Left ventricle myocardium superior (tissue), 1 donor: ENCODE results near the gene MDGA2. TPM values are rescaled to one million over a fixed set of nuclear protein-coding genes. Genes with fewer than 3 reads are reported as not detected.
"Not testable (repeated sequence)": the region's sequence is repeated elsewhere in the genome, so short reads cannot be mapped to it uniquely, and the experiment has no call there.

Experiments used
- ATAC-seq: fragments of 200-7000 bp; cut with Tn5 transposase; one replicate; pipeline ENCODE4 v1.9.1; 2020; ENCODE audit warnings: mild to moderate bottlenecking, moderate library complexity
- DNase-seq: peaks from one replicate; pipeline ENCODE4 v3.0.0-alpha.2; 2020
- intact Hi-C: fragments of 100-400 bp; cut with micrococcal nuclease; formaldehyde crosslinking; loops from one replicate; pipeline ENCODE4 v1.11.0; 2022
- total RNA-seq: library from RNA; stranded (reverse); fragmentation: NEBNext Ultra II Directional; extraction: Animal tissue kit (Norgen Biotek cat#: 25700); gene quantifications from one replicate; pipeline ENCODE4 v1.2.1, GENCODE V29; 2021
- donor health status: DM: no; HTN: yes; CAD: no; lungs with severe emphysema.

Gene MDGA2
- total RNA-seq, 1 donor from 2014 or later: not detected

DNA sequence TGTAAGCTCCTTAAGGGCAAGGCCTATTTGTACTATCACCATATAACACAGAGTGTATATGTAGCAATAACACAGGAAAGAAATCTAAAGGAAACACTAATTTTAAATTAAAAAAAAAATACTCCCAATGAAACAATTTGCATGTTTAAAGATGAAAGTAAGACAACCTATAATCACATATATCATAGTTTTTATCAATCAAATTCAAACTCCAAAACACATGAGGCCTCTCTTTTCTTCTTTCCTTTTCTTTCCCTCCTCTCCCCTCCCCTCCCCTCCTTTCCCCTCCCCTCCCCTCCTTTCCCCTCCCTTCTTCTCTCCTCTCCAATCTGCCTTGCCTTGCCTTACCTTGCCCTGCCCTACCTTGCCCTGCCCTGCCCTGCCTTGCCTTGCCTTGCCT is 618.0 kb downstream of the MDGA2 start:
- intact Hi-C loops: no loop called here
- DNase-seq (no peak), ATAC-seq (no peak)

- intact Hi-C loops: no loop called here
- ATAC-seq (no peak), DNase-seq (no peak)
Measured at GRCh38 chr14:47044841-47045240, 630.6 kb downstream of the MDGA2 start.

DNA sequence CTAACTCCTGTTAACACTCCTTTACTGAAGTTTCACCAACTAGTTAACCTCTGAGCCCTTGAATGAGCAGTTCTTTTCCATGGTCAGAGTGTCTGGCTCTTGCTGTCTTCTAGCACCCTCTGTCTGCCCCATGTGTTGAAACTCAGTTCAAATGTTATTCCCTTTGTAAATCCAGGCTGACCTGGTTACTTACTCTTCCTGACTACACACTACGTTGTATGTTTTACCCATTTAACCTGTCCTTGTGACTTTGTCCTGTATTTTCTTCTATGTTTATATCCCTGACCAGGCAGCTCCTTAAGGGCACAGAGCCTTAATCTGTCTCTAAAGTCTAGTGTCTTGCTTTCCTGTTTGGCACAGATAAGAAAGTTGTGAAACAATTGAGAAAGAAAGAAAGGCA is 634.9 kb downstream of the MDGA2 start:
- ATAC-seq (no peak), DNase-seq (no peak)
- intact Hi-C loops: no loop called here

DNA sequence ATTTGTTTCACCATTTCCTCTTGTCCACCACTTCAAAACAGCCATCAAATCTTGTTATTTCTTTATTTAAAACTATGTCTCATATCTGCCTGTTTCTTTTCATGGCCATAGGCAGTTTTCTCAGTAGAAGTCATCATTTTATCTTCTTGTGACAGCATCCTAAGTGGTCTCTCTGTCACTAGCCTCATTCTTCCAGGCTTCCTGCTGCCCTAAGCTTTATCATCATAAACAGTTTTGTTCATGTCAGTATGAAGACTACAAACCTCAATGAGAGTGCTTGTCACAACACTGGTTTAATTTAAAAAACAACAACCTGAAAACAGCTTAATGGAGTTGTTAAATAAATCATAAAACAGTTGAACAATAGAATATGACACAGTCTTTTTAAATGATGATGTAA is 636.1 kb downstream of the MDGA2 start:
- ATAC-seq (no peak), DNase-seq (no peak)
- intact Hi-C loops: no loop called here

- DNase-seq (no peak), ATAC-seq (no peak)
- intact Hi-C loops: no loop called here
Measured at GRCh38 chr14:47022721-47023120, 652.7 kb downstream of the MDGA2 start.

- ATAC-seq (no peak), DNase-seq (no peak)
- intact Hi-C loops: no loop called here
Measured at GRCh38 chr14:47020500-47020899, 654.9 kb downstream of the MDGA2 start.

DNA sequence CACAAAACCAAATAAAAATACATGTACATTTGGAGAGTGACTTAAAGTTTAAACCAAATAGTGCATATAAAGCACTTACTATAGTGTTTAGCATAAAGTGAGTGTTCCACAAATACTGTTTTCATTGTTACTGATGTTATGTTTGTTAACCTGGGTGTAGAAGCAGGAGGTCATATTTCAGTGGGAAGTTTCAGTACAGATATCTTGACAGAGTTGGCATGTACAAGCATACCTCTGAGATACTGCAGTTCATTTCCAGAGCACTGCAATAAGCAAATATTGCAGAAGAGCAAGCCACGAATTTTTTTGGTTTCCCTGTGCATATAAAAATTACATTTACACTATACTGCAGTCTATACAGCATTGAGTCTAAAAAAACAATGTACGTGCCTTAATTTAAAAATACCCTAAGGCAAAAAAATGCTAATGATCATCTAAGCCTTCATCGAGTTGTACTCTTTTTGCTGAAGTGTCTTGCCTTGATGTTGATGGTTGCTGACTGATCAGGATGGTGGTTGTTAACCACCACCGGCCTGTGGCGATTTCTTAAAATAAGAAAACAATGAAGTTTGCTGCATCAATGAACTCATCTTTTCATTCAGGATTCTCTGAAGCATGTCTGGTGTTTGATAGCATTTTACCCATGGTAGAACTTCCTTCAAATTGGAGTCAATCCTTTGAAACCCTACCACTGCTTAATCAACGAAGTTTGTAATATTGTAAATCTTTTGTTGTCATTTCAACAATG is 662.7 kb downstream of the MDGA2 start:
- ATAC-seq (no peak), DNase-seq (no peak)
- intact Hi-C loops: no loop called here

DNA sequence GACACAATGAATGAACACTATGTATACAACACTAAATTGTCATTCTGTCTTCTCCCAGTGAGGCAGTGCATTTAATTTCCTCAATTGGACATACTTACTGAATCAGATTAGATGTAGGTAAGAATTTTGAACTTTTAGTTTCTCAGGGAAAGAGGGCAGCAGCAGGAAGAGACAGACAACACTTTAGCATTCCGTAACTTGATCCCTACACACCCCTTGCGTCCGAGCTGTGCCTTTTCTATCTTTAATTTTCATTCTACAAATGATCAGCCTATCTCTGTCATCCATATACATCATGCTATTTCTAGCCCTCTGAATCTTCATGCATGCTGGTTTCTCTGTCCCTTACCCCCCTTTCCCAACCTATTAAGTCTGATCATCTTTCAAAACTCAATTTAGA is 665.8 kb downstream of the MDGA2 start:
- DNase-seq (no peak), ATAC-seq (no peak)
- intact Hi-C loops: no loop called here

DNA sequence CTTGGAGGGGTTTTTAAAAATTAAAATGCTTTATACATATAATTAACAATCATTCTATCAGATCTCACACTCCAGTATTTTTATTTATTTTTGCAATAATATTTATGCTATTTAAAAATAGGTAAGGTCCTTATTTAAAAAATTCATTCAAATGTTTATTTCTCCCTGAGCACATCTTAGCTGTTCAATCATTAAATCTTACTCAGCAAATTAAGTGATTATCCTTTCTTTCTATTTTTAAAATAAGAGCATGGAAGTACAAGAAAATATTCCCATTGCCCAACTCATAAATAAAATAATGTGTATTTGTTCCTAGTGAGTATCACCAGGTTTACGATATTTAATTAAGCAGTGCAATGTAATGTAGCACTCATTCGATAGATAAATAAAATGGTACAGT is 666.7 kb downstream of the MDGA2 start:
- DNase-seq (no peak), ATAC-seq (no peak)
- intact Hi-C loops: no loop called here

DNA sequence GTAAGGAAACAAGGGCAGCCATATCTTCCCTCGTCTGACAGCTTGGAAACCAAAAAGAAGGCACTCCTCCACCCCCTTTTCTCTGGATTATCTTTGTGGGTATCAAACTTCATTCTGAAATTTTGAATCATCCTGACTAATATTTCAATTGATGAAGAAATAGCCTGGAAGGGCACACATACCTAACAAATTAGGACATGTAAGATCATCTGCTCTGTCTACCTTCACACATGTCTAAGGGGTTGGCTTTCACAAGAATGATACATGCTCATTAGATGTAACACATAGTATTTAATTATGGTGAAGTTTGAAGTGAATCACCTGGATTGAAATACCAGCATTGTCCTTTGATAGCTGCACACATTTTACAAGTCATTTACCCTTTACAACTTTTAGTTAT is 675.7 kb downstream of the MDGA2 start:
- no peak for DNase-seq
- intact Hi-C loops: no loop called here
- no peak for ATAC-seq

DNA sequence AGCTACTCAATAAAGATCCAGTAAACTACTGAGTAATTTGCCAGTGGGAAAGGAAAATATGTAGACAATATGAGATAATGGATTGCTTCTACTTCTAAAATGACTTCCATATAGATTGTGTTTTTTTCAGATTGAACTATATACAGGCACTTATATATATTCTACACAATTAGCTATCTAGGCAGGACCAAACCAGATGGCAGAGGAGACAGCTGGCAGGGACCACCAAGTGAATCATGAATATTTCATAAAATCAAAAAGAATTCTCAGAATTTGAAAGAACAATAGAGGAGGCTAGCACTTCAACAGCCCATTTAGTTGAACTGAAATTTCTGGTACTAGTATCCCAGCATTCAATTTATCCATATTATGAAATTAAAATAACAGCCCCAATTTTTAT is 685.8 kb downstream of the MDGA2 start:
- no peak for ATAC-seq
- DNase-seq: no peak
- intact Hi-C loops: no loop called here

DNA sequence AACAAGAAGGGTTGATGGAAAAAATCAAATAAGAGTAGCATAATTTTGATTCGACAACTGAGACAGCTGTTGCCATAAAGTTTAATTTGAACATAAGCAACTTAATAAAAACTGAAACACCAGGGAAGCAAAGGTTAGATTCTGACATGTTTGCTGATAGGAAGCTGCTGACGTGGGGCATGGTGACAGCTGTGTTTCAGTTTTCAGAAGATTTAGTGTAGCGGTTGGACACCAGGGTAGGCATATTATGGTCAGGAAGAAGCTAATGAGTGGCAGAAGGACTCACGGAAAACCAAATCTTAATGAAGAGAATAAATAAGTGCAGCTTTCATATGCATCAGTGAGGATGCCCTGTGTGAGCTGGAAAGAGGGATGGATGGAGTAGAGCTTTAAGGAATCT is 687.1 kb downstream of the MDGA2 start:
- intact Hi-C loops: no loop called here
- DNase-seq (no peak), ATAC-seq (no peak)

DNA sequence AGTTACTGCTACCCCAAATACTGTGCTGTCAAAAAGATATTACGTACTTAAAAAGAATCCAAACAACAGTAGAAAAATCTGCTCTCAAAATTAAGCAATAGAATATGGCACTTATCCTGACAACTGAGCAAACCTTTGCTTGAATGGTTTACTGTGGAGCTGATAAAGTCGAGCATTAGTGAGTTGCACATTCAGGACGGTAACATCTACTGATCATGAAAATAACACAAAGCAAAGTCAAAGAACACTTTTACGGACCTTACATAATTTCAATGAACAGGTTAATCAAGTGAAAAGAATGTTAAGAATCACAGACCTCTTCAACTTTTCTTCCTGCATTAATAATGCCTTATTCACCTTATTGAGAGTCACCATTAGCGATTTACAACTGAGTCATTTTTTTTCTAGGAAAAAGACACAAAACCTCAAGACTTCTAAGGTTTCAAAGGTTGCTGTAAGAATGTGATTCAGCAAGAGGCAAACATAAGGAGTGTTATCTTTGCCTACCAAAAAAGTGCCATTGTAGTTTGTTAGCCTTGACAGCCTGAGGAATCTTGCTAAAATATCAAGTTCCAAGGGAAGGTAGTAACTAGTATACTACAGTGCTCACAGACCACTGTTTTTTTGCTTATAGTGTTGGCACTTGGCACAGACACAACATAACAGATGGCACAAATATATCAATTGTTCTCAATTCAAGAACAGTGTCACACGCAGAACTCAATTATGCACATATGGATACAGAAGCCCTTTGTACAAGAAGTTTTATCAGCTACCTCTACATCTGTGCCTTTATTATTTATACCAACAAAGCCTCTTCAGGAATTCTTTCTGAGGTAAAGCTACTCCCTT is 689.6 kb downstream of the MDGA2 start:
- ATAC-seq: no peak
- intact Hi-C loops: no loop called here

GRCh38 chr14:46973295-46973694 is 702.1 kb downstream of the MDGA2 start:
- no peak for ATAC-seq
- intact Hi-C loops: no loop called here
- DNase-seq: no peak

More for the DNA sequence above, 689.6 kb downstream of the MDGA2 start:
- DNase-seq: no peak

DNA sequence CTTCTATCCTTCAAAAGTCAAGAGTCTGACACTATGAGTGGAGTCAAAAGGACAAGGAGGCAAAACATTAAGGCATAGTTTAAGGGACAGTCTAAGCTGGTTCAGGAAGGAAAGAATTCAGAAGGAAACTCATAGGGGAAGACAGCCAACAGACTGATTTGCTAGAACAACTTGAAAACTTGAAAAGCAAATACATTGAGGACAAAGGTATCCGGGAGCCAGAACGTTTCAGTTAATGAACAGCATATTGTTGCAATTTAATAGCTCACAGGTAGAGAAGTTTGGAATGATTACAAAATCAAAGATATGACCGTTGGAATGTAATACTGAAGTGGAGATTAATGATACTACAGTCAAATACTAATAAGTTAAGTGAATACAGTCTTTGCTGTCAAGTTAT is 711.0 kb downstream of the MDGA2 start:
- ATAC-seq (no peak), DNase-seq (no peak)
- intact Hi-C loops: no loop called here

- intact Hi-C loops: no loop called here
- ATAC-seq (no peak), DNase-seq (no peak)
Measured at GRCh38 chr14:46951103-46951502, 724.3 kb downstream of the MDGA2 start.

- intact Hi-C loops: no loop called here
- no peak for ATAC-seq
- no peak for DNase-seq
Measured at GRCh38 chr14:46940611-46941010, 734.8 kb downstream of the MDGA2 start.

DNA sequence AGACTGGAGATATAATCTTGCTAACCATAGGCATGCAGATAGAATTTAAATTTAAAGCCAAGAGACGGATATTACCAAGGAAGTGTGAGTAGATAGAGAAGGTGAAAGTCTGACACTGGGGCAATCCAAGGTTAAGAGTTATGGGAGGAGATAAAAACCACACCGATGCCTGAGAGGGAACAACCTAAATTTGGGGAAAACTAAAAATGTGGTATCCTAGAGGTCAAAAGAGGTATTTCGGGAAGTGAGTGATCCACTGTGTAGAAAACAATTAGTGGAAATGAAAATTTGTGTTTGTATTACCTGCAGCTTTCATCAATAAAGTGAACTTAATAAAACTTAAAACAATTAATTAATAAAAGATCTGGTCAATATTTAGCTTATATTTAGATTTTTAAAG is 754.9 kb downstream of the MDGA2 start:
- no peak for DNase-seq
- intact Hi-C loops: no loop called here
- ATAC-seq: no peak

GRCh38 chr14:46915539-46915938 is 759.9 kb downstream of the MDGA2 start:
- ATAC-seq, intact Hi-C loops, DNase-seq: not testable (repeated sequence)

DNA sequence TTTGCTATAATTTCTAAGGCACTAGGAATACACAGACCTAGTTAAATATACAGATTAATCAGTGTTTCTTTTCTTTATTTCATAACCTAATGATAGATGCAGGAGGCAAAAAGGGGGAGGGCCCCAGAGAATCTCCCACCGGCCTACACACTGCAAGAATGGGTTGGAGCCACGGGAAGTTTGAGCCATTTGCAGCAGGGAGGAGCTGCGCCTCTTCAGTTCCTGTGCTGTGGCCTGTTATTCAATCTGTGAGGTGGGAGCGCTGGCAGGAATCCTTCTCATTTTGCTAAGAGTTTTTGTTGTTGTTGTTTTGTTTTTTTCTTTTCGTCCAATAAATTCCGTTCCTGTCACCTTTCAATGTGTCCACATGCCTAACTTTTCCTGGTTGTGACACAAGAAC is 772.6 kb downstream of the MDGA2 start:
- DNase-seq: no peak
- no peak for ATAC-seq
- intact Hi-C loops: no loop called here

- ATAC-seq (no peak), DNase-seq (no peak)
- intact Hi-C loops: no loop called here
Measured at GRCh38 chr14:46894476-46894875, 780.9 kb downstream of the MDGA2 start.
